ENCODE results near the gene SLC45A2.
"Not testable (repeated sequence)": the region's sequence is repeated elsewhere in the genome, so short reads cannot be mapped to it uniquely, and the experiment has no call there.

SLC45A2 gene

DNA sequence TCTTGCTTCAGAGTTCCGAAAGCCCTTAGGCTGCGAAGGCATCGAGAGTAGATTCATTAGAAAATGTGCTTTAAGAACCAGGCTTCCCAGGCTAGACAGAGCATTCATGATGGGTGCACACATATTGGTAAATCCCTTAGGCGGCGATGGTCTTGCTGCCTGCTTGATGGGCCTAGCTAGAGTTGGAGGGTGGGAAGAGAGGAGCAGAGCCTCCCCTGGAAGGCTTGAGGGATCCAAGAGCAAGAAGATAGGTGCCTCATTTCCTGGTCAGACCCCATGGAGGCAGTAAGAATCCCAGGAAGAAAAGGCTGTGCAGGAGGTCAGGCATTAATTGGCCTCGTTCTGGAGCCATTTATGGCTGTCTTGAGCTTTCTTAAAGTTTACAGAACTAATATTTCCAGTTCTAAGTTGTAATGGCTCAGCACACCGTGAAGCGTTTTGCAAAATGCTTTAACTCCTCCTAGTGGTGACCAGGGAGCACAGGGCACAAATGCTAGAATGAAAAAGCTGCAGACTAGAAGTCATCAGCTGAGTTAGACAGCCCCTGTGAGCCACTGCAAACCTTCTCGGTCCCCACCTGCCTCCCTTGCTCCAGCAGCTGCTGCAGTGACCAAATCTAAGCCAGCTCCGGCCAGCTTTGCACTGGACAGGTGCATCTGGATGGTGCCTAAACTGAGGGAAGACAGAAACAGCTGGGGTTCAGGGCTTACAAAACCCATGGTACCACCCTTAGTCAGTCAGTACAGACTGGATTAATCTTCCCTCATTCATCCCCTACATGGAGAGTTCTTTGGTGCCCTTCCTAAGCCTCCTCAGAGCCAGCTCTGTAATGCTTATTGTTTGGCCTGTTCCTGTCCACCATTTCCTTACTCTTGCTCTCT lies 14.7 kb downstream of the SLC45A2 start:
- TF ChIP-seq ZFX (IDR thresholded peaks at IDR 0.05; ENCODE audit: borderline replicate concordance) = no peak
- peak; percentile 81 for TF ChIP-seq CTCF (IDR thresholded peaks at IDR 0.05)
- no peak overlapping the region for H3K27ac ChIP-seq

GRCh38 chr5:33968211-33969005 lies 16.1 kb downstream of the SLC45A2 start:
- no peak overlapping the region for H3K27ac ChIP-seq
- TF ChIP-seq CTCF (IDR thresholded peaks at IDR 0.05) = no peak
- TF ChIP-seq ZFX (IDR thresholded peaks at IDR 0.05; ENCODE audit: borderline replicate concordance) = no peak

DNA sequence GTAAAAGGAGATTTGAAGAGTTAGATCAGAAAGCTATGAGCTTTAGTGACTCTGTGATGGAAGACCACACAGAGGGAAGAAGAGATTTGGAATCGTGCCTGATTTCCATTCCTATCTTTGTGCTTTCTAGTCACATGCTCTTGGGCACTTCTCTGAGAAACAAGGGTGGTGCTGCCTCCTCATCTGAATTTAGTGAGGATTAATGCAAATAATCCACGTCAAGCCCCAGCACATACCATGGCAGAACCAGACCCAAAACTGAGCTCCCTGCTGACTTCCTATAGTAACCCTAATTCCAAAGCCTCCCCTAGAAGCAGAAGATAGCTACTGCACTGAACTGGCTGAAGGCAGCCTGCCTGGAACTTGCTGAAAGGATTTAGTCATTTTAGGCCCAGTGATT lies 17.7 kb downstream of the SLC45A2 start:
- TF ChIP-seq ZFX (IDR thresholded peaks at IDR 0.05; ENCODE audit: borderline replicate concordance) = no peak
- no peak for TF ChIP-seq CTCF (IDR thresholded peaks at IDR 0.05)

DNA sequence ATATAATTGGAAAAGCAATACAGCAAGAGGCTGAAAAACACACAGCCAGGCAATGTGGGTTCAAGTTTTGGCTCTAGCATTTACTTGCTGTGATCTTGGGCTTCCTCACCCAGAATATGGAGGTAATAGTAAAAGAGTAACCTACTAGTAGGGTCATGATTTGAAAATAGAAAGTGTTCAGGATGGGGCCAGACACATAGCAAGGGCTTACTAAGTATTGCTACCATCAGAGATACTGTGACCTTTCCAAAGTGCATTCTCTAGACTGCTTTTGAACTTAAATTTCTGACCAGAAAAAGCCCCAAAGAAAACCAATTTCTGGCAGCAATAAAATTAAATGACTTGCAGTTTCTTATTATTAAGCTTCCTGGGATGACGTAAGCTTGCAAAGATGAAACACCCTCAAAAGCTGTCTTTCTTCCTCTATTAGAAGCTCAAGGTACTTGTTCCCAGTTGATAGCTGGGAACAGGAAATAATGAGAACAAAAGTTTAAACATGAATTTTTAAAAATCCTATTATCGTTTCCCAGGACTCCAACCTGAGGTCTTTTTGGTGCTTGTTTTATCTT lies 20.3 kb downstream of the SLC45A2 start:
- TF ChIP-seq ZFX (IDR thresholded peaks at IDR 0.05; ENCODE audit: borderline replicate concordance) = no peak
- TF ChIP-seq CTCF (IDR thresholded peaks at IDR 0.05) = no peak

More for the DNA sequence above, 17.7 kb downstream of the SLC45A2 start:
- H3K27ac ChIP-seq = no peak overlapping the region

GRCh38 chr5:33958176-33958575 lies 26.3 kb downstream of the SLC45A2 start:
- H3K27ac ChIP-seq = no peak overlapping the region
- no peak for TF ChIP-seq ZFX (IDR thresholded peaks at IDR 0.05; ENCODE audit: borderline replicate concordance)
- no peak for TF ChIP-seq CTCF (IDR thresholded peaks at IDR 0.05)

More for the DNA sequence above, 20.3 kb downstream of the SLC45A2 start:
- no peak overlapping the region for H3K27ac ChIP-seq

GRCh38 chr5:33957577-33958150 lies 26.8 kb downstream of the SLC45A2 start:
- TF ChIP-seq CTCF (IDR thresholded peaks at IDR 0.05) (no peak), ZFX (IDR thresholded peaks at IDR 0.05; ENCODE audit: borderline replicate concordance) (no peak)
- H3K27ac ChIP-seq = no peak overlapping the region

- not testable (repeated sequence) for H3K27ac ChIP-seq
These were observed 32.3 kb downstream of the SLC45A2 start for GRCh38 chr5:33952175-33952574.
